ENCODE data around the gene SLC28A1. TPM values are rescaled to one million over a fixed set of nuclear protein-coding genes. Genes with fewer than 3 reads are reported as not detected.

SLC28A1 gene
- polyA plus RNA-seq, 1 of the 3 experiments (the other 2 are of a cell fraction) = not detected

DNA sequence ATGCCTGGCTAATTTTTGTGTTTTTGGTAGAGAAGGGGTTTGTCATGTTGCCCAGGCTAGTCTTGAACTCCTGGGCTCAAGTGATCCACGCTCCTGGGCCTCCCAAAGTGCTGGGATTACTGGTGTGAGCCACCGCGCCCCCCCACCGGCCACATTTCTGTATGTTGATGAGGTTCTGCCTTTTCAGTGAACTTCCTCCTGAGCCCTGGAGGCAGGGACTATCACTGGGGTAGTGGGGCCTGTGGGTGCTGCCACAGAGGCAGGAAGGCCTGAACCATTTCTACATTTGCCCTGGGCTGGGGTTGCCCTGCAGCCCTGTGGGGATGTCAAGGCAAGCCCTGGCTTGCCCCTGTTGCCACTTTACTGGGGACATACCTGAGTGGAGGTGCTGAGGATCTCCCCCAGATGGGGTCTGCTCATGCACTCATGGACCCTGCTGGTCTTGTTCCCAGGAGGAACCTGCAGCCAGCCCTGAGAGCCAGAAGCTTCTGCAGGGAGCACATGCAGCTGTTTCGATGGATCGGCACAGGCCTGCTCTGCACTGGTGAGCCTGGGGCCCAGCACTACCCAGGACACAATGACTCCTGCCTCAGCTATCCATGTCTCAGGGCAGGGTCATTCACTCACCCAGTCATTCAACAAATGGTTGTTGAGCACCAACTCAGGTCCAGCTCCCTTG is 5.7 kb downstream of the SLC28A1 start:
- no peaks in the 10 kb centered on the region for H3K9me2 ChIP-seq
- no peaks in the 10 kb centered on the region for H3K79me2 ChIP-seq (ENCODE audit: insufficient read depth)
- no peaks in the 10 kb centered on the region for H3F3A ChIP-seq (replicated peaks; ENCODE audit: insufficient read depth)
- 93% methylated on average over 3 of the region's 6 CpGs for WGBS (ENCODE audit: low lambda C conversion rate)
- H3K9ac ChIP-seq = no peak overlapping the region
- ChIA-PET POLR2A (no interaction called here), CTCF (interaction anchor here (1.0 to 2.1 kb wide), 3 partner anchors 12 to 38 kb away, joined by 3 to 5 read pairs (median 4); no protein-coding TSS in a partner anchor)
- no peaks in the 10 kb centered on the region for H3K36me3 ChIP-seq (replicated peaks in 1 of 2; ENCODE audit: control insufficient read depth in 1 of 2, insufficient read depth in 2 of 2, low read length in 1 of 2)
- DNase-seq = no peak
- no peaks in the 10 kb centered on the region for H3K9me3 ChIP-seq
- no peaks in the 10 kb centered on the region for H3K27me3 ChIP-seq (ENCODE audit: insufficient read depth)
- TF ChIP-seq CTCF (IDR thresholded peaks at IDR 0.05) = no peak
- TF ChIP-seq IRF3 (IDR thresholded peaks at IDR 0.05; ENCODE audit: low read depth, low read length) = no peak
- no peak for TF ChIP-seq GABPA (IDR thresholded peaks at IDR 0.05; ENCODE audit: low read depth)
- no peak for TF ChIP-seq POLR2AphosphoS5 (IDR thresholded peaks at IDR 0.05; ENCODE audit: low read depth, low read length)
- TF ChIP-seq ZBTB33 (IDR thresholded peaks at IDR 0.05; ENCODE audit: borderline replicate concordance, low read depth) = no peak
- TF ChIP-seq RCOR1 (IDR thresholded peaks at IDR 0.05; ENCODE audit: low read length) = no peak
- no peak for TF ChIP-seq EP300 (IDR thresholded peaks at IDR 0.05; ENCODE audit: borderline replicate concordance in 1 of 2, low read depth in 1 of 2, low read length in 1 of 2)
- TF ChIP-seq FOXJ3 (CRISPR knock-in tag; IDR thresholded peaks at IDR 0.05) = no peak
- TF ChIP-seq YY1 (IDR thresholded peaks at IDR 0.05; ENCODE audit: low read depth) = no peak
- no peak for TF ChIP-seq ELF1 (IDR thresholded peaks at IDR 0.05)
- TF ChIP-seq GATA2 (CRISPR knock-in tag; IDR thresholded peaks at IDR 0.05) = no peak
- no peak for TF ChIP-seq CHD2 (IDR thresholded peaks at IDR 0.05; ENCODE audit: low read length, partially characterized antibody)
- TF ChIP-seq, protein P1, sequence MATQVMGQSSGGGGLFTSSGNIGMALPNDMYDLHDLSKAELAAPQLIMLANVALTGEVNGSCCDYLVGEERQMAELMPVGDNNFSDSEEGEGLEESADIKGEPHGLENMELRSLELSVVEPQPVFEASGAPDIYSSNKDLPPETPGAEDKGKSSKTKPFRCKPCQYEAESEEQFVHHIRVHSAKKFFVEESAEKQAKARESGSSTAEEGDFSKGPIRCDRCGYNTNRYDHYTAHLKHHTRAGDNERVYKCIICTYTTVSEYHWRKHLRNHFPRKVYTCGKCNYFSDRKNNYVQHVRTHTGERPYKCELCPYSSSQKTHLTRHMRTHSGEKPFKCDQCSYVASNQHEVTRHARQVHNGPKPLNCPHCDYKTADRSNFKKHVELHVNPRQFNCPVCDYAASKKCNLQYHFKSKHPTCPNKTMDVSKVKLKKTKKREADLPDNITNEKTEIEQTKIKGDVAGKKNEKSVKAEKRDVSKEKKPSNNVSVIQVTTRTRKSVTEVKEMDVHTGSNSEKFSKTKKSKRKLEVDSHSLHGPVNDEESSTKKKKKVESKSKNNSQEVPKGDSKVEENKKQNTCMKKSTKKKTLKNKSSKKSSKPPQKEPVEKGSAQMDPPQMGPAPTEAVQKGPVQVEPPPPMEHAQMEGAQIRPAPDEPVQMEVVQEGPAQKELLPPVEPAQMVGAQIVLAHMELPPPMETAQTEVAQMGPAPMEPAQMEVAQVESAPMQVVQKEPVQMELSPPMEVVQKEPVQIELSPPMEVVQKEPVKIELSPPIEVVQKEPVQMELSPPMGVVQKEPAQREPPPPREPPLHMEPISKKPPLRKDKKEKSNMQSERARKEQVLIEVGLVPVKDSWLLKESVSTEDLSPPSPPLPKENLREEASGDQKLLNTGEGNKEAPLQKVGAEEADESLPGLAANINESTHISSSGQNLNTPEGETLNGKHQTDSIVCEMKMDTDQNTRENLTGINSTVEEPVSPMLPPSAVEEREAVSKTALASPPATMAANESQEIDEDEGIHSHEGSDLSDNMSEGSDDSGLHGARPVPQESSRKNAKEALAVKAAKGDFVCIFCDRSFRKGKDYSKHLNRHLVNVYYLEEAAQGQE (IDR thresholded peaks at IDR 0.05; ENCODE audit: low read depth, low read length) = no peak
- TF ChIP-seq MXI1 (IDR thresholded peaks at IDR 0.05; ENCODE audit: low read depth, low read length) = no peak
- H3K27ac ChIP-seq (ENCODE audit: low read depth in 2 of 2, low read length in 1 of 2) = no peak overlapping the region
- no peak overlapping the region for H2AFZ ChIP-seq (ENCODE audit: low read depth)
- H3K4me3 ChIP-seq (ENCODE audit: low read depth in 2 of 2, low read length in 1 of 2) = no peak overlapping the region
- no peaks in the 10 kb centered on the region for H4K20me1 ChIP-seq (ENCODE audit: insufficient read depth)
- no peak overlapping the region for H3K4me2 ChIP-seq
- H3K4me1 ChIP-seq (ENCODE audit: control insufficient read depth in 1 of 2, insufficient read depth in 2 of 2, low read depth in 1 of 2, low read length in 1 of 2) = peaks cover 0 to 6% of the 10 kb centered on the region in 2 experiments; a peak in 1 of 4 replicates

All from SK-N-SH (cell line).